SK-N-SH (cell line): ENCODE measurements around the gene SLC12A4. TPM values are rescaled to one million over a fixed set of nuclear protein-coding genes. Genes with fewer than 3 reads are reported as not detected.

ENCODE experiments used
- CTCF ChIA-PET: fragments of 300-600, 350-600 bp; formaldehyde crosslinking; extraction: SDS; loops from one replicate; lab custom pipeline; 2021; lab: Yijun Ruan, JAX
- POLR2A ChIA-PET: fragments of 350-600 bp; sonication (Branson Sonifier 250); formaldehyde crosslinking; extraction: SDS; loops from one replicate; lab custom pipeline; 2020; ENCODE audit warnings: antibody characterized with exemption, inconsistent platforms; lab: Yijun Ruan, JAX
- DNase-seq: peaks from one replicate; pipeline ENCODE4 v3.0.0; 2012
- H2AFZ ChIP-seq: fragments of 200-600 bp; sonication (generic); 2 replicates; pipeline ENCODE4 v1.8.1; 2016; ENCODE audit warnings: antibody characterized with exemption, mild to moderate bottlenecking, low read depth
- H3F3A ChIP-seq: fragments of 200-600 bp; sonication (generic); replicated peaks from 2 replicates; pipeline ENCODE3; 2016; ENCODE audit warnings: antibody characterized with exemption, mild to moderate bottlenecking; ENCODE audit not compliant: insufficient read depth
- H3K27ac ChIP-seq, 2 experiments: fragments of 200-500 bp in 1 of 2; fragments of 200-600 bp in 1 of 2; sonication (Bioruptor generic) in 1 of 2; sonication (generic), shearing (Covaris generic) in 1 of 2; 2 replicates each; pipeline versions ENCODE4 v1.5.1 to v1.6.1; 2014 to 2016; ENCODE audit warnings: low read depth in 2 of 2, inconsistent platforms in 1 of 2, low read length in 1 of 2, mild to moderate bottlenecking in 1 of 2, mixed read lengths in 1 of 2
- H3K27me3 ChIP-seq: fragments of 200-600 bp; sonication (generic), shearing (Covaris generic); 2 replicates; pipeline ENCODE4 v1.6.1; 2016; ENCODE audit warnings: mixed run types; ENCODE audit not compliant: insufficient read depth
- H3K36me3 ChIP-seq, 2 experiments: fragments of 200-500 bp in 1 of 2; fragments of 200-600 bp in 1 of 2; sonication (Bioruptor generic) in 1 of 2; sonication (generic) in 1 of 2; replicated peaks in 1 of 2; 2 replicates each; pipeline versions ENCODE3 to v1.5.1; 2014 to 2016; ENCODE audit warnings: low read length in 1 of 2, mild to moderate bottlenecking in 1 of 2; ENCODE audit not compliant: insufficient read depth in 2 of 2, control insufficient read depth in 1 of 2
- H3K4me1 ChIP-seq, 2 experiments: fragments of 200-500 bp in 1 of 2; fragments of 200-600 bp in 1 of 2; sonication (Bioruptor generic) in 1 of 2; sonication (generic), shearing (Covaris generic) in 1 of 2; 2 replicates each; pipeline versions ENCODE4 v1.5.1 to v1.6.1; 2014 to 2016; ENCODE audit warnings: low read depth in 1 of 2, low read length in 1 of 2, mixed run types in 1 of 2; ENCODE audit not compliant: insufficient read depth in 2 of 2, control insufficient read depth in 1 of 2
- H3K4me2 ChIP-seq: fragments of 200-600 bp; sonication (generic), shearing (Covaris generic); 2 replicates; pipeline ENCODE4 v1.6.1; 2017; ENCODE audit warnings: mixed run types
- H3K4me3 ChIP-seq, 2 experiments: fragments of 200-500 bp in 1 of 2; fragments of 200-600 bp in 1 of 2; sonication (Bioruptor generic) in 1 of 2; sonication (generic), shearing (Covaris generic) in 1 of 2; 2 replicates each; pipeline versions ENCODE4 v1.5.1 to v1.8.1; 2014 to 2016; ENCODE audit warnings: low read depth in 2 of 2, inconsistent platforms in 1 of 2, low read length in 1 of 2, mild to moderate bottlenecking in 1 of 2, mixed read lengths in 1 of 2, moderate library complexity in 1 of 2
- H3K79me2 ChIP-seq: fragments of 200-600 bp; sonication (generic); 2 replicates; pipeline ENCODE4 v1.8.1; 2017; ENCODE audit warnings: mild to moderate bottlenecking; ENCODE audit not compliant: insufficient read depth
- H3K9ac ChIP-seq: fragments of 200-600 bp; sonication (generic); 2 replicates; pipeline ENCODE4 v1.6.1; 2017; ENCODE audit warnings: mixed run types
- H3K9me2 ChIP-seq: fragments of 200-600 bp; sonication (generic); 2 replicates; pipeline ENCODE4 v1.6.1; 2017; ENCODE audit warnings: mixed run types
- H3K9me3 ChIP-seq: fragments of 200-600 bp; sonication (generic); 2 replicates; pipeline ENCODE4 v1.6.1; 2017; ENCODE audit warnings: mixed run types, mild to moderate bottlenecking, moderate library complexity
- H4K20me1 ChIP-seq: fragments of 200-600 bp; sonication (generic); 2 replicates; pipeline ENCODE4 v1.6.1; 2017; ENCODE audit warnings: mild to moderate bottlenecking, mixed run types; ENCODE audit not compliant: insufficient read depth
- ELF1 ChIP-seq: IDR thresholded peaks from 2 replicates; pipeline ENCODE4 v1.4.0; 2012
- GATA2 ChIP-seq: sonication (generic); formaldehyde crosslinking; IDR thresholded peaks from 2 replicates; pipeline ENCODE4 v1.5.0; 2020; ENCODE audit warnings: mild to moderate bottlenecking, missing genetic modification reagents
- JUND ChIP-seq: IDR thresholded peaks from 2 replicates; pipeline ENCODE4 v1.4.0; 2012
- MAX ChIP-seq: IDR thresholded peaks from 2 replicates; pipeline ENCODE4 v1.4.0; 2012; ENCODE audit warnings: low read depth
- MXI1 ChIP-seq: IDR thresholded peaks from 2 replicates; pipeline ENCODE4 v1.6.1; 2012; ENCODE audit warnings: mild to moderate bottlenecking, low read depth, low read length, improper control_type of control experiment
- POLR2AphosphoS5 ChIP-seq: IDR thresholded peaks from 2 replicates; pipeline ENCODE4 v1.6.1; 2012; ENCODE audit warnings: low read depth, low read length
- RFX5 ChIP-seq: IDR thresholded peaks from 2 replicates; pipeline ENCODE4 v1.6.1; 2012; ENCODE audit warnings: mild to moderate bottlenecking, improper control_type of control experiment, low read length
- RXRA ChIP-seq: IDR thresholded peaks from 2 replicates; pipeline ENCODE4 v1.4.0; 2012; ENCODE audit warnings: low read depth, mild to moderate bottlenecking, borderline replicate concordance
- TCF12 ChIP-seq: IDR thresholded peaks from 2 replicates; pipeline ENCODE4 v1.4.0; 2012
- USF1 ChIP-seq: IDR thresholded peaks from 2 replicates; pipeline ENCODE4 v1.4.0; 2012; ENCODE audit warnings: low read depth, borderline replicate concordance
- USF2 ChIP-seq: fragments of 150-350 bp; IDR thresholded peaks from 2 replicates; pipeline ENCODE4 v1.6.1; 2017; ENCODE audit warnings: antibody characterized with exemption, low read length, low read depth, borderline replicate concordance
- YY1 ChIP-seq: IDR thresholded peaks from 2 replicates; pipeline ENCODE4 v1.4.0; 2012; ENCODE audit warnings: low read depth, mild to moderate bottlenecking
- ZBTB33 ChIP-seq: IDR thresholded peaks from 2 replicates; pipeline ENCODE4 v1.4.0; 2012; ENCODE audit warnings: low read depth, borderline replicate concordance
- WGBS: methylation state at CpG from one replicate; pipeline ENCODE4 v1.1.6; 2017; ENCODE audit warnings: low lambda C conversion rate; 5-methylcytosine and 5-hydroxymethylcytosine counted together
- polyA plus RNA-seq, 3 experiments: library from polyadenylated mRNA; depleted of rRNA; stranded (reverse); fragments of >200 nt; gene quantifications; 2 replicates each; pipeline ENCODE4 v1.2.3, GENCODE V29; 2012

The SLC12A4 gene
- polyA plus RNA-seq, 1 of the 3 experiments (the other 2 are of a cell fraction), result 75.8 TPM

GRCh38 chr16:67953641-67954375, 14.6 kb downstream of the SLC12A4 start (continued):
- no peak for TF ChIP-seq MAX
- TF ChIP-seq USF1, result no peak
- TF ChIP-seq YY1, result no peak
- TF ChIP-seq ELF1, result no peak
- TF ChIP-seq USF2, result no peak
- TF ChIP-seq GATA2, result no peak

- ChIA-PET CTCF (interaction anchor here (1.0 to 2.5 kb wide), 3 partner anchors 9 to 135 kb away, joined by 4 to 9 read pairs (median 9); no protein-coding TSS in a partner anchor), POLR2A (interaction anchor here (1.6 kb wide), 1 partner anchor 8 kb away, joined by 4 read pairs; no protein-coding TSS in a partner anchor)
- Histone ChIP-seq H3K27ac (no peak overlapping the region), H3K4me1 (peaks cover 0 to 8% of the 10 kb centered on the region in 2 experiments; a peak in 1 of 4 replicates), H3K9me2 (no peaks in the 10 kb centered on the region), H3K36me3 (peaks cover 15 to 66% of the 10 kb centered on the region in 2 experiments), H3K9me3 (no peaks in the 10 kb centered on the region), H3K27me3 (no peaks in the 10 kb centered on the region), H3K4me2 (no peak overlapping the region), H2AFZ (no peak overlapping the region), H3K9ac (no peak overlapping the region), H3K4me3 (no peak overlapping the region), H3K79me2 (peaks cover 23% of the 10 kb centered on the region; the same call in 1 of the 2 replicates), H3F3A (peaks cover 7% of the 10 kb centered on the region), H4K20me1 (no peaks in the 10 kb centered on the region)
- TF ChIP-seq RXRA (no peak), ZBTB33 (no peak), RFX5 (no peak), ELF1 (no peak), MXI1 (no peak), JUND (no peak), TCF12 (no peak), YY1 (no peak), POLR2AphosphoS5 (no peak)
- WGBS, result 70% methylated on average over 6 of the region's 12 CpGs
- no peak for DNase-seq
These were observed 17.0 kb downstream of the SLC12A4 start for GRCh38 chr16:67951485-67951884.
